ENCODE measurements around the gene NRG2.

GRCh38 chr5:140044041-140044440 is 942 bp upstream of the NRG2 start:
- TF ChIP-seq CTCF (IDR thresholded peaks at IDR 0.05; ENCODE audit: extremely low read depth in 1 of 2, insufficient read depth in 1 of 2, low read depth in 1 of 2, low read length in 2 of 2) (no peak), EZH2 (IDR thresholded peaks at IDR 0.05; ENCODE audit: borderline replicate concordance, low read depth, low read length, severe bottlenecking) (no peak), POLR2A (IDR thresholded peaks at IDR 0.05; ENCODE audit: low read depth, low read length) (no peak)

Measured in endothelial cell of umbilical vein (primary cell).